Measurements from ENCODE around the gene CITED2. TPM values are rescaled to one million over a fixed set of nuclear protein-coding genes. Genes with fewer than 3 reads are reported as not detected.

Gene CITED2
- total RNA-seq, 1 experiment from 2014 or later: 110 TPM

- no peak overlapping the region for H3K4me3 Mint-ChIP-seq
Observed at GRCh38 chr6:139364982-139365379, 9.5 kb downstream of the CITED2 start.

More at GRCh38 chr6:139364982-139365379, 9.5 kb downstream of the CITED2 start:
- Mint-ChIP-seq H3K27me3 (ENCODE audit: low read depth) (no peaks in the 10 kb centered on the region), H3K27ac (peak overlapping the region in 1 of 3 experiments; percentile 34; a peak in 2 of 7 replicates), H3K4me1 (peaks cover 46 to 50% of the 10 kb centered on the region in 2 experiments), H3K9me3 (peaks cover 0 to 2% of the 10 kb centered on the region in 2 experiments; a peak in 1 of 5 replicates), H3K36me3 (ENCODE audit: insufficient read depth in 1 of 3, low read depth in 3 of 3) (peaks cover 0 to 3% (median 2%) of the 10 kb centered on the region in 3 experiments; a peak in 3 of 7 replicates)
- H3K18ac ChIP-seq (ENCODE audit: insufficient read length, low read depth, low read length): no peak overlapping the region
- no peak overlapping the region for H2AFZ ChIP-seq (ENCODE audit: low read length)
- H2BK5ac ChIP-seq (ENCODE audit: insufficient read length, low read length): no peak overlapping the region
- no peak for DNase-seq
- H3K14ac ChIP-seq (ENCODE audit: insufficient read depth, low read length): no peak overlapping the region
- H3K4me1 ChIP-seq (ENCODE audit: insufficient read depth, low read length): no peaks in the 10 kb centered on the region; the same call in 1 of the 2 replicates
- no peaks in the 10 kb centered on the region for H3K9me3 ChIP-seq (ENCODE audit: control insufficient read depth, low read depth, low read length)
- H3K4me2 ChIP-seq (ENCODE audit: insufficient read depth, insufficient read length, low read length): no peak overlapping the region
- no CpG with 5 or more reads among the region's 3 CpGs for WGBS (ENCODE audit: extremely low coverage, insufficient read length, low lambda C conversion rate)
- H2BK15ac ChIP-seq (ENCODE audit: low read depth, low read length): no peak overlapping the region
- H2BK12ac ChIP-seq (ENCODE audit: insufficient read length, low read depth, low read length): no peak overlapping the region
- no peaks in the 10 kb centered on the region for H3K27me3 ChIP-seq (ENCODE audit: insufficient read depth, low read length)
- no peaks in the 10 kb centered on the region for H3K79me2 ChIP-seq (ENCODE audit: insufficient read depth, low read length)
- H4K8ac ChIP-seq (replicated peaks; ENCODE audit: insufficient read length, low read depth, low read length): no peak overlapping the region
- H3K9ac ChIP-seq (ENCODE audit: extremely low read depth, insufficient read length, low read length): no peak overlapping the region
- TF ChIP-seq, protein P1, sequence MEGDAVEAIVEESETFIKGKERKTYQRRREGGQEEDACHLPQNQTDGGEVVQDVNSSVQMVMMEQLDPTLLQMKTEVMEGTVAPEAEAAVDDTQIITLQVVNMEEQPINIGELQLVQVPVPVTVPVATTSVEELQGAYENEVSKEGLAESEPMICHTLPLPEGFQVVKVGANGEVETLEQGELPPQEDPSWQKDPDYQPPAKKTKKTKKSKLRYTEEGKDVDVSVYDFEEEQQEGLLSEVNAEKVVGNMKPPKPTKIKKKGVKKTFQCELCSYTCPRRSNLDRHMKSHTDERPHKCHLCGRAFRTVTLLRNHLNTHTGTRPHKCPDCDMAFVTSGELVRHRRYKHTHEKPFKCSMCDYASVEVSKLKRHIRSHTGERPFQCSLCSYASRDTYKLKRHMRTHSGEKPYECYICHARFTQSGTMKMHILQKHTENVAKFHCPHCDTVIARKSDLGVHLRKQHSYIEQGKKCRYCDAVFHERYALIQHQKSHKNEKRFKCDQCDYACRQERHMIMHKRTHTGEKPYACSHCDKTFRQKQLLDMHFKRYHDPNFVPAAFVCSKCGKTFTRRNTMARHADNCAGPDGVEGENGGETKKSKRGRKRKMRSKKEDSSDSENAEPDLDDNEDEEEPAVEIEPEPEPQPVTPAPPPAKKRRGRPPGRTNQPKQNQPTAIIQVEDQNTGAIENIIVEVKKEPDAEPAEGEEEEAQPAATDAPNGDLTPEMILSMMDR (conservative IDR thresholded peaks at IDR 0.05): no peak
- no peak overlapping the region for H3K4ac ChIP-seq (ENCODE audit: low read depth, low read length)
- H3K27ac ChIP-seq (ENCODE audit: insufficient read length, low read depth, low read length): no peak overlapping the region
- no peak overlapping the region for H2BK120ac ChIP-seq (ENCODE audit: low read depth, low read length, poor library complexity, severe bottlenecking)
- H3K23ac ChIP-seq (ENCODE audit: insufficient read length, low read depth, low read length): no peak overlapping the region
- no peaks in the 10 kb centered on the region for H3K79me1 ChIP-seq (ENCODE audit: insufficient read depth, low read depth, low read length, poor library complexity, severe bottlenecking)
- H3K23me2 ChIP-seq (ENCODE audit: insufficient read length, low read depth, low read length, poor library complexity, severe bottlenecking): no peaks in the 10 kb centered on the region
- H3K56ac ChIP-seq (ENCODE audit: insufficient read length, low read depth, low read length): no peak overlapping the region
- H4K91ac ChIP-seq (ENCODE audit: insufficient read length, low read depth, low read length): no peak overlapping the region
- no peak overlapping the region for H3T11ph ChIP-seq (ENCODE audit: low read length)
- no peak overlapping the region for H2BK20ac ChIP-seq (ENCODE audit: low read depth, low read length, poor library complexity, severe bottlenecking)
- H4K20me1 ChIP-seq (ENCODE audit: control insufficient read depth, insufficient read depth, insufficient read length): no peaks in the 10 kb centered on the region
- H2AK5ac ChIP-seq (ENCODE audit: insufficient read length, low read length): no peak overlapping the region
- no peak overlapping the region for H4K5ac ChIP-seq (ENCODE audit: insufficient read length, low read depth, low read length)
